Measurements from ENCODE around the gene PCBP3. TPM values are rescaled to one million over a fixed set of nuclear protein-coding genes. Genes with fewer than 3 reads are reported as not detected.
"Not testable (repeated sequence)": the region's sequence is repeated elsewhere in the genome, so short reads cannot be mapped to it uniquely, and the experiment has no call there.

The PCBP3 gene
- total RNA-seq, 1 experiment from 2014 or later, result not detected

DNA sequence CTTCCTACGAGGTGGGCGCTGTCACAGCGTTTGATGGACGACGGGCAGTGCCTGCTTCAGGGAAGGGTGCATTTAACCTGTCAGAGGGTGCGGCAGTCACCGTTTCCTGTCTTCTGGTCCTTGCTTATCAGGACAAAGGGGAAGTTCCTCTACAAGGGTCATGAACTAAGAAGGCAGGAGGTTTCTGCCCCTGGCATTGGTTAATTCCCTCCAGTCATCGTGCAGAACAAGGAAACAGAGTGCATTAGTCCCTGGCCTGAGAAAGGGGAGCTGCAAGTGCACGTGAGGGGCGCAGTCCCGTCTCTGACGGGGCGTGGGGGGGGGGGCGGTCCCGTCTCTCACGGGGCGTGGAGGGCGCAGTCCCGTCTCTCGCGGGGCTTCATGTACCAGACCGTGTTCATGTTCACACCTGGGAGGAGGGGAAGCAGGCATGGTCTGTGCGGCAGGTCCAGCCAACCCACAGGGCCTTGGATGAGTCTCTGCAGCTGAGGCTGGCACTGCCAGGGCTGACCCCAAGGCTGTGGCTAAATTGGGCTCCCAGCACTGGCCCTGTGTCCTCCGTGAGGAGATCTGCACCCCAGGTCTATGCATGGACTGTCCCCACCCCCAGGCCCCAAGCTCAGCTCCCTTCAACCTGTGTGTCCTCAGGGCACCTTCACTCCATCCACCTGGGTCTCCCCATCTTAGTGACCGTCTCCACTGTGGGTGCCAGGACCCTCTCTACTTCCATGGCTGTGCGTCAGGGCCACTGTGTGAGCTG is 248.8 kb downstream of the PCBP3 start:
- no peak overlapping the region for H3K9ac ChIP-seq (ENCODE audit: low read length)
- no peaks in the 10 kb centered on the region for H3K36me3 ChIP-seq (ENCODE audit: insufficient read depth, low read length)
- H3K79me2 ChIP-seq (ENCODE audit: low read length), result no peaks in the 10 kb centered on the region
- DNase-seq, result no peak
- H4K20me1 ChIP-seq (ENCODE audit: insufficient read depth, low read depth, low read length), result no peaks in the 10 kb centered on the region
- H3K27ac ChIP-seq (ENCODE audit: low read length), result no peak overlapping the region
- no peak overlapping the region for H2AFZ ChIP-seq (ENCODE audit: low read length)
- H3K4me3 ChIP-seq (ENCODE audit: low read length), result no peak overlapping the region
- no peaks in the 10 kb centered on the region for H3K4me1 ChIP-seq (ENCODE audit: low read length)
- no peaks in the 10 kb centered on the region for H3K27me3 ChIP-seq (ENCODE audit: low read length)
- no peaks in the 10 kb centered on the region for H3K9me2 ChIP-seq (replicated peaks; ENCODE audit: insufficient read depth, low read length)
- no peaks in the 10 kb centered on the region for H3K9me3 ChIP-seq (ENCODE audit: low read length)
- H3K4me2 ChIP-seq (ENCODE audit: low read depth, low read length, poor library complexity, severe bottlenecking), result no peak overlapping the region

DNA sequence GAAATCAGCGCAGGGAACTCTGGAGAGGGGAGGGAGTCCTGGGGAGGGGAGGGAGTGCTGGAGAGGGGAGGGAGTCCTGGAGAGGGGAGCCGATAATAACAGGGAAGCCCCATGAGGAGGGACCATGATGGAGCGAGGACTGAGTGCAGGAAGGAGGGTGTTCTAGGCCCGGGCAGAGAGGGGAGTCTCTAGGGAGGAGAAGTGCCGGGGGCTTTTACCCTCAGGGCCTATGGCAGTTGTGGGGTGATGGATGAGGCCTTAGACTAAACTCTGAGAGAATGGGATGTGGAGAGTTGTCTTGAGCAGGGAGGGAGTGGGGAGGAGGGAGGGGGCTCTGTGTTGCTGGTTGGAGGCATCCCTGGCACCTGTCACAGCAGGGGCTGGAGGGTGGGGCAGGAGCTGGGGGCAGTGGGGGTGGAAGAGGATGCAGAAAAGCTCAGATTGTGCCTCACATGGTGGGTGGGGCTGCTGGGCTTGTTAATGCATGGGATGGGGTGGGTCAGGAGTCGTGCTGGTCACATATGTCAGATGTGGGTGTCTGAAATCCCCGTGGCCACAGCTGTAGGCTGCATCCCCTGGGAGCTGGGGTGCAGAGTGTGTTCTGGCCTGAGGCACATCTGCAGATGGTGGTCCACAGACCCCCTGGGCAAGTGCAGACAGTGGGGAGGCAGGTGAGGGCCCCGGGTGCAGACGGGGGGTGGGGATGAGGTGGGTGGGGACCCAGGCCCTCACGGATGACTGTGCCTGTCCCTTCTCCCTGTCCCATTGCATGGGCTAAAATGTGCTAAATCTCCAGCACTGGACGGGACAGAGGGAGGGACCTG is 249.6 kb downstream of the PCBP3 start:
- Histone ChIP-seq H3K4me1 (ENCODE audit: low read length) (no peaks in the 10 kb centered on the region), H2AFZ (ENCODE audit: low read length) (no peak overlapping the region), H3K9ac (ENCODE audit: low read length) (no peak overlapping the region), H3K36me3 (ENCODE audit: insufficient read depth, low read length) (no peaks in the 10 kb centered on the region), H3K79me2 (ENCODE audit: low read length) (no peaks in the 10 kb centered on the region), H3K9me2 (replicated peaks; ENCODE audit: insufficient read depth, low read length) (no peaks in the 10 kb centered on the region), H3K27ac (ENCODE audit: low read length) (no peak overlapping the region), H3K4me2 (ENCODE audit: low read depth, low read length, poor library complexity, severe bottlenecking) (no peak overlapping the region), H4K20me1 (ENCODE audit: insufficient read depth, low read depth, low read length) (no peaks in the 10 kb centered on the region), H3K4me3 (ENCODE audit: low read length) (no peak overlapping the region), H3K9me3 (ENCODE audit: low read length) (no peaks in the 10 kb centered on the region), H3K27me3 (ENCODE audit: low read length) (no peaks in the 10 kb centered on the region)
- DNase-seq, result no peak

DNA sequence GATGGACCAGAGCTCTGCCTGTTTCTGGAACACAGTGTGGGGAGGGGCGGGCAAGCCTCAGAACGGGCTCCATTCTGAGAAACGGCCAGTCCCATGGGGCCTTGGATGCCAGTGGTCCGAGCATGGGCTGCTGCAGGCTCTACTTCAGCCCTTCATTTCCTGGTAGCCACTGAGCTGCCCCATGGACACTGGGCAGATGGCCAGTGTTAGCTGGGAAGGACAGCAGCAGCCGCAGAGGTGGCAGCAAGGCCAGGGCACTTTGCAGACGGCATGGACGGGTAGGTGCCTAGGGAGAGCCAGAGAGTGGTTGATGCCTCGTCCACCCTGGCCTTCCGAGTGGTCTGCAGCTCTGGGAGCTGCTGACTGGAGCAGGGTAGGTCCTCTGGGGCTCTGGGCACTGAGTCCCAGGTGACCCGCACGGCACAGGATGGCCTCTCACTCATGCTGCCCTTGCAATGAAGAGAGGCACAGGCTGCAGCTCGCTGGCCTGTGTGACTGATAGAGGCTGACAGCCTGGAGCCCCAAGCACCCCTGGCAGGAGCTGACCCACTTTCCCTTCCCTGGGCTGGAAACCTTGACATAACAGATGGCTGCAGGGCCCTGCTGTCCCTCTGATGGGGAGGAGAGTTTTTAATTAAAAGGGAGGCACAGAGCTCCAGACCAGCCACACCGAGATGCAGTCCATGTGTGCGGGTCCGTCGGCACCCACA is 250.4 kb downstream of the PCBP3 start:
- no peaks in the 10 kb centered on the region for H3K36me3 ChIP-seq (ENCODE audit: insufficient read depth, low read length)
- no peaks in the 10 kb centered on the region for H3K9me3 ChIP-seq (ENCODE audit: low read length)
- H3K9ac ChIP-seq (ENCODE audit: low read length), result no peak overlapping the region
- no peaks in the 10 kb centered on the region for H4K20me1 ChIP-seq (ENCODE audit: insufficient read depth, low read depth, low read length)
- no peaks in the 10 kb centered on the region for H3K79me2 ChIP-seq (ENCODE audit: low read length)
- no peaks in the 10 kb centered on the region for H3K4me1 ChIP-seq (ENCODE audit: low read length)
- no peak overlapping the region for H3K27ac ChIP-seq (ENCODE audit: low read length)
- no peaks in the 10 kb centered on the region for H3K9me2 ChIP-seq (replicated peaks; ENCODE audit: insufficient read depth, low read length)
- H2AFZ ChIP-seq (ENCODE audit: low read length), result no peak overlapping the region
- DNase-seq, result no peak
- H3K4me3 ChIP-seq (ENCODE audit: low read length), result no peak overlapping the region
- H3K27me3 ChIP-seq (ENCODE audit: low read length), result no peaks in the 10 kb centered on the region
- H3K4me2 ChIP-seq (ENCODE audit: low read depth, low read length, poor library complexity, severe bottlenecking), result no peak overlapping the region

DNA sequence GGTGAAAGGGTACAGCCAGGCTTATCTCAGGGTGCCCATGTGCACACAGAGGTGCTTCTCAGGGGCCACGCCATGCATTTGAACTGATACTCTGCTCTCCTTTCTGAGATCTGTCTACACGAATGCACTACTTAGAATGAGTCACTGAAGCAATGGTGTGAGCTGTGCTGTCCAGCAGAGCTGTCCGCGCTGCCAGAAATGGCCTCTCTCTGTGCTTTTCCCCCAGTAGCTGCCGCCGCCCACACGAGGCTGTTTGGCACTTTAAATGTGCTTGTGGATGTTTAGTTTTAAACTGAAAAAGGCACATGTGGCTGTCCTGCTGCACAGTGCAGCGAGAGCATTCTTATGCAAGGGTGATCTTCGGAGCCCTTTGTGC is 250.9 kb downstream of the PCBP3 start:
- Histone ChIP-seq H3K79me2 (ENCODE audit: low read length) (no peaks in the 10 kb centered on the region), H3K4me1 (ENCODE audit: low read length) (no peaks in the 10 kb centered on the region), H3K27me3 (ENCODE audit: low read length) (no peaks in the 10 kb centered on the region)

DNA sequence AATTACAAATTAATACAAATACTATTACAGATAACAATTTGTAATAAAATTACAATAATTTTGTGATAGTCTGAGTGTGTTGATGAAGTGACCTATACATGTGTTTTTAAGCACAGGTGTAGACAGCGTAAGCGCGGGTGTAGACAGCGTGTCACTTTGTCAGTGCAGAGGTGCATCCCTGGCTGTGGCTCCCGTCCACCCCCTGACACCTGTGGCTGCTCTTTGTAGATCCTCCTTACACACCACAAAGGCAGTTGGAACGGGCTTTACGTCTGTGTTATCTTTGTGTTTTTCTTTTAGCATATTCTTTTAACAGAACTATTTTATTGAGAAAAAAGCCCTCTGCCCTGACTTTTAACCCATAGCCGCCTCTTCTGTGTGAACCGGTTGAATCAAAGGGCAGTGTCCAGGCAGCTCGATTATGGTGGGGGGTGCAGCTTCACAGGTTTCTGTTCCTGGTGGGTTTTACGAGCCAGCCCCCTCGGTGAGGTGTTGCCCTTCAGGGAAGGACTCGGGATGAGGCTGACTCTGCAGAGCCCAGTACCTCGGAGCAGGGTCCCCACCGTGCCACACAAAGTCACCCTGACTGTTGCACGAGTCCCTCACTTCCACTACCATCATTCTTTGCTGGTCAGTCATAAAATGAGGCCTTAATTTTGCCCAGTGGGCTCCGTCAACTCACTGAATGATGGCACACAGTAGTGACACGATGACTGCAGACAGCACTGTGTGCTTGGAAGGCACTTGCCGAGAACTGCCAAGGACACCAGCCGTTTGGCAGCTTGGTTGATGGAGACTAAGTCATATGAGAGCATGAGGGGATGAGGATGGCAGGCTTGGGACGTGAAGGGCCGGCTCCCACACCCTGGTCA is 251.6 kb downstream of the PCBP3 start:
- no peak overlapping the region for H3K27ac ChIP-seq (ENCODE audit: low read length)
- no peak for DNase-seq
- no peaks in the 10 kb centered on the region for H3K79me2 ChIP-seq (ENCODE audit: low read length)
- no peaks in the 10 kb centered on the region for H3K27me3 ChIP-seq (ENCODE audit: low read length)
- no peak overlapping the region for H3K9ac ChIP-seq (ENCODE audit: low read length)
- H4K20me1 ChIP-seq (ENCODE audit: insufficient read depth, low read depth, low read length), result no peaks in the 10 kb centered on the region
- H3K4me3 ChIP-seq (ENCODE audit: low read length), result no peak overlapping the region
- no peak overlapping the region for H2AFZ ChIP-seq (ENCODE audit: low read length)
- no peaks in the 10 kb centered on the region for H3K36me3 ChIP-seq (ENCODE audit: insufficient read depth, low read length)
- no peak overlapping the region for H3K4me2 ChIP-seq (ENCODE audit: low read depth, low read length, poor library complexity, severe bottlenecking)
- H3K9me3 ChIP-seq (ENCODE audit: low read length), result no peaks in the 10 kb centered on the region
- no peaks in the 10 kb centered on the region for H3K9me2 ChIP-seq (replicated peaks; ENCODE audit: insufficient read depth, low read length)
- no peaks in the 10 kb centered on the region for H3K4me1 ChIP-seq (ENCODE audit: low read length)

More for the DNA sequence above, 250.9 kb downstream of the PCBP3 start:
- no peak for DNase-seq
- Histone ChIP-seq H4K20me1 (ENCODE audit: insufficient read depth, low read depth, low read length) (no peaks in the 10 kb centered on the region), H2AFZ (ENCODE audit: low read length) (no peak overlapping the region), H3K4me3 (ENCODE audit: low read length) (no peak overlapping the region), H3K9me2 (replicated peaks; ENCODE audit: insufficient read depth, low read length) (no peaks in the 10 kb centered on the region), H3K9ac (ENCODE audit: low read length) (no peak overlapping the region), H3K36me3 (ENCODE audit: insufficient read depth, low read length) (no peaks in the 10 kb centered on the region), H3K27ac (ENCODE audit: low read length) (no peak overlapping the region), H3K4me2 (ENCODE audit: low read depth, low read length, poor library complexity, severe bottlenecking) (no peak overlapping the region), H3K9me3 (ENCODE audit: low read length) (no peaks in the 10 kb centered on the region)

DNA sequence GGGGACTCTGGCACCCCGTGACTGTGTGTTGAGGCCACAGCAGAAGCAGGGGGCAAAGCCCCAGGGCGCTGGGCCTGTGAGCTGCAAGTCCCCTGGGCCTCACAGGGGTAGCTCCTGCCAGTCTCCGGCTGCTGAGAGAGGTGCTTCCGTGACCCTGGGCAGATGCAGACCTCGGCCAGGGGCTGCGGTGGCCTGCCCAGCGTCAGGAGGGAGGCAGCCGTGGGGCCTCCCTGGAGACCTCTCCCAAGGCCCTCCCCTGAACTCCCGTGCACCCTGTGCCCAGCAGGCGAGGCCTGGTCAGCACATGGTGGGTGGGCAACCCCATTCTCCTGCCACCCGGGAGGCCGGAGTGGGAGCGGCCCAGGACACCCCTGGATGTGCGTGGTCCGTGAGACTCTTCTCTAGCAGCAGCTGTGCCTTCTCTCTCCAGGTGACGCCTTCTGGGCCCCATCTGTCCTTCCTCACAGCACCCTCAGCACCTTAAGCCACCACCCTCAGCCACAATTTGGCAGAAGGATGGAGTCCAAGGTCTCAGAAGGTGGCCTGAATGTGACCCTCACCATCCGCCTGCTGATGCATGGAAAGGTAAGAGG is 252.3 kb downstream of the PCBP3 start:
- Histone ChIP-seq H3K27me3 (ENCODE audit: low read length) (no peaks in the 10 kb centered on the region), H3K27ac (ENCODE audit: low read length) (no peak overlapping the region), H3K9ac (ENCODE audit: low read length) (no peak overlapping the region), H3K79me2 (ENCODE audit: low read length) (no peaks in the 10 kb centered on the region), H3K9me2 (replicated peaks; ENCODE audit: insufficient read depth, low read length) (no peaks in the 10 kb centered on the region), H3K9me3 (ENCODE audit: low read length) (no peaks in the 10 kb centered on the region), H3K4me3 (ENCODE audit: low read length) (no peak overlapping the region), H2AFZ (ENCODE audit: low read length) (no peak overlapping the region), H3K36me3 (ENCODE audit: insufficient read depth, low read length) (no peaks in the 10 kb centered on the region), H3K4me1 (ENCODE audit: low read length) (no peaks in the 10 kb centered on the region), H3K4me2 (ENCODE audit: low read depth, low read length, poor library complexity, severe bottlenecking) (no peak overlapping the region), H4K20me1 (ENCODE audit: insufficient read depth, low read depth, low read length) (no peaks in the 10 kb centered on the region)
- DNase-seq, result no peak

DNA sequence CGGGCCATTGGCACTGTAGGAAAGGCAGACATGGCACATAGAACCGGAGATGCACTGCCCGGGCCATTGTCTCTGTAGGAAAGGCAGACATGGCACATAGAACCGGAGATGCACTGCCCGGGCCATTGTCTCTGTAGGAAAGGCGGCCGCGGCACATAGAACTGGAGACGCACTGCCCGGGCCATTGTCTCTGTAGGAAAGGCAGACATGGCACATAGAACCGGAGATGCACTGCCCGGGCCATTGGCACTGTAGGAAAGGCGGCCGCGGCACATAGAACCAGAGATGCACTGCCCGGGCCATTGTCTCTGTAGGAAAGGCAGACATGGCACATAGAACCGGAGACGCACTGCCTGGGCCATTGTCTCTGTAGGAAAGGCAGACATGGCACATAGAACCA is 252.9 kb downstream of the PCBP3 start:
- H3K9me3 ChIP-seq (ENCODE audit: low read length); H3K36me3 ChIP-seq (ENCODE audit: insufficient read depth, low read length); DNase-seq; H2AFZ ChIP-seq (ENCODE audit: low read length); H3K27ac ChIP-seq (ENCODE audit: low read length); H3K4me2 ChIP-seq (ENCODE audit: low read depth, low read length, poor library complexity, severe bottlenecking); H3K9me2 ChIP-seq (replicated peaks; ENCODE audit: insufficient read depth, low read length); H4K20me1 ChIP-seq (ENCODE audit: insufficient read depth, low read depth, low read length); H3K79me2 ChIP-seq (ENCODE audit: low read length); H3K9ac ChIP-seq (ENCODE audit: low read length); H3K27me3 ChIP-seq (ENCODE audit: low read length); H3K4me1 ChIP-seq (ENCODE audit: low read length); H3K4me3 ChIP-seq (ENCODE audit: low read length): not testable (repeated sequence)
